IPS DF 19.7 (cell line): ENCODE measurements around the gene FARS2.
"Not testable (repeated sequence)": the region's sequence is repeated elsewhere in the genome, so short reads cannot be mapped to it uniquely, and the experiment has no call there.

Experiments
- DNase-seq: peaks from one replicate; pipeline ENCODE4 v3.0.0-alpha.2; 2013; ENCODE audit warnings: low read depth, low spot score

The FARS2 gene

GRCh38 chr6:5664149-5664548 is 402.8 kb downstream of the FARS2 start:
- DNase-seq: no peak

GRCh38 chr6:5665173-5665572 is 403.9 kb downstream of the FARS2 start:
- no peak for DNase-seq

- no peak for DNase-seq
Measured at GRCh38 chr6:5665667-5666066, 404.4 kb downstream of the FARS2 start.

- no peak for DNase-seq
Measured at GRCh38 chr6:5666695-5667094, 405.4 kb downstream of the FARS2 start.

GRCh38 chr6:5667737-5668136 is 406.4 kb downstream of the FARS2 start:
- no peak for DNase-seq

- DNase-seq: no peak
Measured at GRCh38 chr6:5670381-5670780, 409.1 kb downstream of the FARS2 start.

- no peak for DNase-seq
Measured at GRCh38 chr6:5670811-5671561, 409.7 kb downstream of the FARS2 start.

- no peak for DNase-seq
Measured at GRCh38 chr6:5671601-5672559, 410.6 kb downstream of the FARS2 start.

- peak; percentile 20 for DNase-seq
Measured at GRCh38 chr6:5672581-5673011, 411.3 kb downstream of the FARS2 start.

- no peak for DNase-seq
Measured at GRCh38 chr6:5673019-5673790, 411.9 kb downstream of the FARS2 start.

GRCh38 chr6:5674141-5674540 is 412.8 kb downstream of the FARS2 start:
- no peak for DNase-seq

GRCh38 chr6:5674721-5675120 is 413.4 kb downstream of the FARS2 start:
- DNase-seq: no peak

- no peak for DNase-seq
Measured at GRCh38 chr6:5676701-5677100, 415.4 kb downstream of the FARS2 start.

- DNase-seq: no peak
Measured at GRCh38 chr6:5677219-5678000, 416.1 kb downstream of the FARS2 start.

- DNase-seq: no peak
Measured at GRCh38 chr6:5679270-5679669, 418.0 kb downstream of the FARS2 start.

- no peak for DNase-seq
Measured at GRCh38 chr6:5679691-5680090, 418.4 kb downstream of the FARS2 start.

GRCh38 chr6:5680095-5680494 is 418.8 kb downstream of the FARS2 start:
- no peak for DNase-seq

GRCh38 chr6:5681480-5681879 is 420.2 kb downstream of the FARS2 start:
- no peak for DNase-seq

GRCh38 chr6:5682530-5682929 is 421.2 kb downstream of the FARS2 start:
- DNase-seq: no peak

- DNase-seq: not testable (repeated sequence)
Measured at GRCh38 chr6:5683747-5684146, 422.4 kb downstream of the FARS2 start.
